Measurements from ENCODE around the gene MAPKAPK2.

Gene MAPKAPK2

GRCh38 chr1:206703661-206704060, 19.0 kb downstream of the MAPKAPK2 start:
- no peaks in the 10 kb centered on the region for H3K9me3 ChIP-seq (ENCODE audit: control insufficient read depth, insufficient read depth, low read depth, low read length)
- H3K4me3 ChIP-seq (ENCODE audit: low read depth, low read length) = no peak overlapping the region
- POLR2A ChIA-PET = no interaction called here
- no peak overlapping the region for H3K27ac ChIP-seq (ENCODE audit: extremely low read depth, low read depth, low read length)
- H3K36me3 ChIP-seq (ENCODE audit: control insufficient read depth in 2 of 2, insufficient read depth in 1 of 2, low read length in 2 of 2) = no peaks in the 10 kb centered on the region
- H3K4me1 ChIP-seq (ENCODE audit: control insufficient read depth, insufficient read depth, low read length) = peaks cover 16% of the 10 kb centered on the region
- TF ChIP-seq ZNF155 (tag by site-specific recombination; IDR thresholded peaks at IDR 0.05) = no peak
- no peak for TF ChIP-seq ZNF624 (tag by site-specific recombination; IDR thresholded peaks at IDR 0.05)
- no peak for TF ChIP-seq ZSCAN4 (tag by site-specific recombination; IDR thresholded peaks at IDR 0.05)
- TF ChIP-seq ZBTB11 (tag by site-specific recombination; conservative IDR thresholded peaks at IDR 0.05; ENCODE audit: low read depth) = no peak
- TF ChIP-seq, protein P1, sequence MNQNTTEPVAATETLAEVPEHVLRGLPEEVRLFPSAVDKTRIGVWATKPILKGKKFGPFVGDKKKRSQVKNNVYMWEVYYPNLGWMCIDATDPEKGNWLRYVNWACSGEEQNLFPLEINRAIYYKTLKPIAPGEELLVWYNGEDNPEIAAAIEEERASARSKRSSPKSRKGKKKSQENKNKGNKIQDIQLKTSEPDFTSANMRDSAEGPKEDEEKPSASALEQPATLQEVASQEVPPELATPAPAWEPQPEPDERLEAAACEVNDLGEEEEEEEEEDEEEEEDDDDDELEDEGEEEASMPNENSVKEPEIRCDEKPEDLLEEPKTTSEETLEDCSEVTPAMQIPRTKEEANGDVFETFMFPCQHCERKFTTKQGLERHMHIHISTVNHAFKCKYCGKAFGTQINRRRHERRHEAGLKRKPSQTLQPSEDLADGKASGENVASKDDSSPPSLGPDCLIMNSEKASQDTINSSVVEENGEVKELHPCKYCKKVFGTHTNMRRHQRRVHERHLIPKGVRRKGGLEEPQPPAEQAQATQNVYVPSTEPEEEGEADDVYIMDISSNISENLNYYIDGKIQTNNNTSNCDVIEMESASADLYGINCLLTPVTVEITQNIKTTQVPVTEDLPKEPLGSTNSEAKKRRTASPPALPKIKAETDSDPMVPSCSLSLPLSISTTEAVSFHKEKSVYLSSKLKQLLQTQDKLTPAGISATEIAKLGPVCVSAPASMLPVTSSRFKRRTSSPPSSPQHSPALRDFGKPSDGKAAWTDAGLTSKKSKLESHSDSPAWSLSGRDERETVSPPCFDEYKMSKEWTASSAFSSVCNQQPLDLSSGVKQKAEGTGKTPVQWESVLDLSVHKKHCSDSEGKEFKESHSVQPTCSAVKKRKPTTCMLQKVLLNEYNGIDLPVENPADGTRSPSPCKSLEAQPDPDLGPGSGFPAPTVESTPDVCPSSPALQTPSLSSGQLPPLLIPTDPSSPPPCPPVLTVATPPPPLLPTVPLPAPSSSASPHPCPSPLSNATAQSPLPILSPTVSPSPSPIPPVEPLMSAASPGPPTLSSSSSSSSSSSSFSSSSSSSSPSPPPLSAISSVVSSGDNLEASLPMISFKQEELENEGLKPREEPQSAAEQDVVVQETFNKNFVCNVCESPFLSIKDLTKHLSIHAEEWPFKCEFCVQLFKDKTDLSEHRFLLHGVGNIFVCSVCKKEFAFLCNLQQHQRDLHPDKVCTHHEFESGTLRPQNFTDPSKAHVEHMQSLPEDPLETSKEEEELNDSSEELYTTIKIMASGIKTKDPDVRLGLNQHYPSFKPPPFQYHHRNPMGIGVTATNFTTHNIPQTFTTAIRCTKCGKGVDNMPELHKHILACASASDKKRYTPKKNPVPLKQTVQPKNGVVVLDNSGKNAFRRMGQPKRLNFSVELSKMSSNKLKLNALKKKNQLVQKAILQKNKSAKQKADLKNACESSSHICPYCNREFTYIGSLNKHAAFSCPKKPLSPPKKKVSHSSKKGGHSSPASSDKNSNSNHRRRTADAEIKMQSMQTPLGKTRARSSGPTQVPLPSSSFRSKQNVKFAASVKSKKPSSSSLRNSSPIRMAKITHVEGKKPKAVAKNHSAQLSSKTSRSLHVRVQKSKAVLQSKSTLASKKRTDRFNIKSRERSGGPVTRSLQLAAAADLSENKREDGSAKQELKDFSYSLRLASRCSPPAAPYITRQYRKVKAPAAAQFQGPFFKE (tag by site-specific recombination; IDR thresholded peaks at IDR 0.05; ENCODE audit: borderline replicate concordance) = no peak
- no peak for TF ChIP-seq ZBTB21 (tag by site-specific recombination; IDR thresholded peaks at IDR 0.05)
- TF ChIP-seq ZSCAN16 (tag by site-specific recombination; IDR thresholded peaks at IDR 0.05) = no peak
- TF ChIP-seq ZNF302 (tag by site-specific recombination; IDR thresholded peaks at IDR 0.05; ENCODE audit: low read depth) = no peak
- TF ChIP-seq ZNF37A (tag by site-specific recombination; IDR thresholded peaks at IDR 0.05) = no peak
- TF ChIP-seq, protein P2, sequence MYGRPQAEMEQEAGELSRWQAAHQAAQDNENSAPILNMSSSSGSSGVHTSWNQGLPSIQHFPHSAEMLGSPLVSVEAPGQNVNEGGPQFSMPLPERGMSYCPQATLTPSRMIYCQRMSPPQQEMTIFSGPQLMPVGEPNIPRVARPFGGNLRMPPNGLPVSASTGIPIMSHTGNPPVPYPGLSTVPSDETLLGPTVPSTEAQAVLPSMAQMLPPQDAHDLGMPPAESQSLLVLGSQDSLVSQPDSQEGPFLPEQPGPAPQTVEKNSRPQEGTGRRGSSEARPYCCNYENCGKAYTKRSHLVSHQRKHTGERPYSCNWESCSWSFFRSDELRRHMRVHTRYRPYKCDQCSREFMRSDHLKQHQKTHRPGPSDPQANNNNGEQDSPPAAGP (tag by site-specific recombination; IDR thresholded peaks at IDR 0.05) = no peak
- CTCF ChIA-PET = interaction anchor here (1.1 to 1.7 kb wide), 2 partner anchors 22 to 69 kb away, joined by 3 to 7 read pairs; partner anchors contain the start of gene DYRK3

- Histone ChIP-seq H3K27ac (ENCODE audit: extremely low read depth, low read depth, low read length) (no peak overlapping the region), H3K4me1 (ENCODE audit: control insufficient read depth, insufficient read depth, low read length) (peaks cover 22% of the 10 kb centered on the region), H3K4me3 (ENCODE audit: low read depth, low read length) (no peak overlapping the region), H3K9me3 (ENCODE audit: control insufficient read depth, insufficient read depth, low read depth, low read length) (no peaks in the 10 kb centered on the region), H3K36me3 (ENCODE audit: control insufficient read depth in 2 of 2, insufficient read depth in 1 of 2, low read length in 2 of 2) (no peaks in the 10 kb centered on the region)
- CTCF ChIA-PET = no interaction called here
- POLR2A ChIA-PET = no interaction called here
- TF ChIP-seq, protein P3, sequence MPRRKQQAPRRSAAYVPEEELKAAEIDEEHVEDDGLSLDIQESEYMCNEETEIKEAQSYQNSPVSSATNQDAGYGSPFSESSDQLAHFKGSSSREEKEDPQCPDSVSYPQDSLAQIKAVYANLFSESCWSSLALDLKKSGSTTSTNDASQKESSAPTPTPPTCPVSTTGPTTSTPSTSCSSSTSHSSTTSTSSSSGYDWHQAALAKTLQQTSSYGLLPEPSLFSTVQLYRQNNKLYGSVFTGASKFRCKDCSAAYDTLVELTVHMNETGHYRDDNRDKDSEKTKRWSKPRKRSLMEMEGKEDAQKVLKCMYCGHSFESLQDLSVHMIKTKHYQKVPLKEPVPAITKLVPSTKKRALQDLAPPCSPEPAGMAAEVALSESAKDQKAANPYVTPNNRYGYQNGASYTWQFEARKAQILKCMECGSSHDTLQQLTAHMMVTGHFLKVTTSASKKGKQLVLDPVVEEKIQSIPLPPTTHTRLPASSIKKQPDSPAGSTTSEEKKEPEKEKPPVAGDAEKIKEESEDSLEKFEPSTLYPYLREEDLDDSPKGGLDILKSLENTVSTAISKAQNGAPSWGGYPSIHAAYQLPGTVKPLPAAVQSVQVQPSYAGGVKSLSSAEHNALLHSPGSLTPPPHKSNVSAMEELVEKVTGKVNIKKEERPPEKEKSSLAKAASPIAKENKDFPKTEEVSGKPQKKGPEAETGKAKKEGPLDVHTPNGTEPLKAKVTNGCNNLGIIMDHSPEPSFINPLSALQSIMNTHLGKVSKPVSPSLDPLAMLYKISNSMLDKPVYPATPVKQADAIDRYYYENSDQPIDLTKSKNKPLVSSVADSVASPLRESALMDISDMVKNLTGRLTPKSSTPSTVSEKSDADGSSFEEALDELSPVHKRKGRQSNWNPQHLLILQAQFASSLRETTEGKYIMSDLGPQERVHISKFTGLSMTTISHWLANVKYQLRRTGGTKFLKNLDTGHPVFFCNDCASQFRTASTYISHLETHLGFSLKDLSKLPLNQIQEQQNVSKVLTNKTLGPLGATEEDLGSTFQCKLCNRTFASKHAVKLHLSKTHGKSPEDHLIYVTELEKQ (tag by site-specific recombination; IDR thresholded peaks at IDR 0.05; ENCODE audit: borderline replicate concordance) = no peak
- TF ChIP-seq ZNF660 (tag by site-specific recombination; IDR thresholded peaks at IDR 0.05) (no peak), ZNF248 (tag by site-specific recombination; IDR thresholded peaks at IDR 0.05) (no peak), ZNF548 (tag by site-specific recombination; IDR thresholded peaks at IDR 0.05) (no peak), ZNF704 (tag by site-specific recombination; IDR thresholded peaks at IDR 0.05) (no peak), ZSCAN4 (tag by site-specific recombination; IDR thresholded peaks at IDR 0.05) (no peak), ZNF654 (tag by site-specific recombination; IDR thresholded peaks at IDR 0.05; ENCODE audit: low read depth) (no peak)
Measured at GRCh38 chr1:206704226-206704625, 19.5 kb downstream of the MAPKAPK2 start.

All from HEK293 (cell line).